AG04450 (cell line): ENCODE measurements around the gene HSBP1L1. TPM values are rescaled to one million over a fixed set of nuclear protein-coding genes. Genes with fewer than 3 reads are reported as not detected.

Experiments used
- CTCF ChIA-PET: fragments of 300-600, 350-600 bp; formaldehyde crosslinking; extraction: SDS; loops from one replicate; lab custom pipeline; 2022; ENCODE audit warnings: antibody characterized with exemption, inconsistent platforms; lab: Charles Lee
- POLR2A ChIA-PET: fragments of 350-600 bp; formaldehyde crosslinking; extraction: SDS; loops from one replicate; lab custom pipeline; 2021; ENCODE audit warnings: antibody characterized with exemption, inconsistent platforms; lab: Yijun Ruan, JAX
- DNase-seq: peaks from one replicate; pipeline ENCODE4 v3.0.0-alpha.2; 2011; ENCODE audit warnings: low read depth, low spot score
- H3K27ac ChIP-seq: one replicate; pipeline ENCODE4 v1.5.1; 2012; ENCODE audit warnings: low read depth, low read length, control low read depth
- H3K27me3 ChIP-seq: one replicate; pipeline ENCODE4 v1.6.0; 2012; ENCODE audit warnings: low read length; ENCODE audit not compliant: control insufficient read depth, insufficient read depth
- H3K4me3 ChIP-seq: 2 replicates; pipeline ENCODE4 v1.5.1; 2011; ENCODE audit warnings: mild to moderate bottlenecking, low read depth, low read length, control low read depth
- H3K9me3 ChIP-seq: 2 replicates; pipeline ENCODE4 v1.5.1; 2012; ENCODE audit warnings: low read length; ENCODE audit not compliant: control insufficient read depth, insufficient read depth
- CTCF ChIP-seq: IDR thresholded peaks from 2 replicates; pipeline ENCODE4 v1.5.1; 2011; ENCODE audit warnings: low read depth, low read length, control low read depth, inconsistent platforms
- polyA plus RNA-seq: library from polyadenylated mRNA; depleted of rRNA; stranded (reverse); fragments of >200 nt; gene quantifications from 2 replicates; pipeline ENCODE4 v1.2.3, GENCODE V29; 2011

HSBP1L1 gene
- polyA plus RNA-seq, 1 experiment, result 19.4 TPM

GRCh38 chr18:79926306-79926705 is 38.1 kb upstream of the HSBP1L1 start:
- Histone ChIP-seq H3K27me3 (no peaks in the 10 kb centered on the region), H3K27ac (no peak overlapping the region), H3K9me3 (peaks cover 39% of the 10 kb centered on the region), H3K4me3 (no peak overlapping the region)
- DNase-seq, result no peak
- TF ChIP-seq CTCF, result no peak
- ChIA-PET POLR2A (no interaction called here), CTCF (interaction anchor here (0.7 kb wide), 1 partner anchor 27 kb away, joined by 3 read pairs; no protein-coding TSS in a partner anchor)

- no peak for DNase-seq
- Histone ChIP-seq H3K27ac (no peak overlapping the region), H3K9me3 (peaks cover 39% of the 10 kb centered on the region), H3K4me3 (no peak overlapping the region), H3K27me3 (no peaks in the 10 kb centered on the region)
- ChIA-PET POLR2A (no interaction called here), CTCF (interaction anchor here (0.7 kb wide), 1 partner anchor 26 kb away, joined by 3 read pairs; no protein-coding TSS in a partner anchor)
- TF ChIP-seq CTCF, result no peak
These were observed 37.5 kb upstream of the HSBP1L1 start for GRCh38 chr18:79926715-79927606.

GRCh38 chr18:79927607-79928562 is 36.6 kb upstream of the HSBP1L1 start:
- CTCF ChIA-PET, result no interaction called here
- no peak overlapping the region for H3K4me3 ChIP-seq
- POLR2A ChIA-PET, result no interaction called here
- no peak overlapping the region for H3K27ac ChIP-seq
- no peak for TF ChIP-seq CTCF
- no peak for DNase-seq
- no peaks in the 10 kb centered on the region for H3K27me3 ChIP-seq
- H3K9me3 ChIP-seq, result peaks cover 35% of the 10 kb centered on the region

GRCh38 chr18:79928563-79928960 is 35.9 kb upstream of the HSBP1L1 start:
- POLR2A ChIA-PET, result no interaction called here
- Histone ChIP-seq H3K27me3 (no peaks in the 10 kb centered on the region), H3K9me3 (peaks cover 35% of the 10 kb centered on the region), H3K4me3 (no peak overlapping the region), H3K27ac (no peak overlapping the region)
- DNase-seq, result no peak
- TF ChIP-seq CTCF, result no peak
- CTCF ChIA-PET, result no interaction called here
